NCI-H1694 treated with DMSO at 0.1 percent for 48 hours (cell line): Measurements from ENCODE around the gene TMEM176B.

Source experiments
- DNase-seq: peaks from one replicate; lab custom pipeline; 2025; lab: John Stamatoyannopoulos, UW

Gene TMEM176B

GRCh38 chr7:150751702-150752101 lies 48.5 kb downstream of the TMEM176B start:
- DNase-seq, result no peak

GRCh38 chr7:150748376-150748775 lies 51.8 kb downstream of the TMEM176B start:
- no peak for DNase-seq

GRCh38 chr7:150746921-150747320 lies 53.2 kb downstream of the TMEM176B start:
- DNase-seq, result no peak

- no peak for DNase-seq
Measured at GRCh38 chr7:150745876-150746275, 54.3 kb downstream of the TMEM176B start.

- no peak for DNase-seq
Measured at GRCh38 chr7:150745086-150745485, 55.1 kb downstream of the TMEM176B start.

GRCh38 chr7:150744041-150744656 lies 56.0 kb downstream of the TMEM176B start:
- DNase-seq, result no peak

- no peak for DNase-seq
Measured at GRCh38 chr7:150742286-150742968, 57.7 kb downstream of the TMEM176B start.
